Left lung (tissue), 10 donors: ENCODE measurements around the gene REEP3. TPM values are rescaled to one million over a fixed set of nuclear protein-coding genes. Genes with fewer than 3 reads are reported as not detected.
A peak's percentile ranks its signal among the peaks of the same experiment; 100 is the strongest.
"Not testable (repeated sequence)": the region's sequence is repeated elsewhere in the genome, so short reads cannot be mapped to it uniquely, and the experiment has no call there.

Experiments used
- ATAC-seq: fragments of 200-7000 bp; cut with Tn5 transposase; one replicate; pipeline ENCODE4 v1.9.1; 2020; ENCODE audit warnings: moderate library complexity
- DNase-seq, 4 donors: peaks; one replicate each; pipeline ENCODE4 v3.0.0-alpha.2; 2013 to 2020
- H3K27ac ChIP-seq, 2 donors: fragments of 200-600 bp; sonication (generic) in 1 of 2; one replicate each; pipeline versions ENCODE4 v1.5.0 to v1.8.0; 2020 to 2021
- H3K27me3 ChIP-seq, 2 donors: fragments of 200-600 bp; sonication (generic) in 1 of 2; one replicate each; pipeline versions ENCODE4 v1.5.0 to v1.8.0; 2020 to 2021
- H3K36me3 ChIP-seq, 2 donors: fragments of 200-600 bp; sonication (generic) in 1 of 2; one replicate each; pipeline versions ENCODE4 v1.5.0 to v1.8.0; 2020 to 2021
- H3K4me1 ChIP-seq, 2 donors: fragments of 200-600 bp; one replicate each; pipeline ENCODE4 v1.8.0; 2021
- H3K4me3 ChIP-seq, 2 donors: fragments of 200-600 bp; sonication (generic) in 1 of 2; one replicate each; pipeline versions ENCODE4 v1.5.0 to v1.8.0; 2020 to 2021; ENCODE audit warnings: mild to moderate bottlenecking in 1 of 2
- H3K9me3 ChIP-seq, 2 donors: fragments of 200-600 bp; sonication (generic) in 1 of 2; one replicate each; pipeline versions ENCODE4 v1.5.0 to v1.8.0; 2020 to 2021
- CTCF ChIP-seq, 2 donors: fragments of 200-600 bp; sonication (generic) in 1 of 2; IDR thresholded peaks; one replicate each; pipeline versions ENCODE4 v1.5.0 to v1.8.0; 2021; ENCODE audit warnings: antibody characterized with exemption in 2 of 2
- intact Hi-C, 2 donors: fragments of 100-400 bp; cut with DNase I; formaldehyde crosslinking; loops; one replicate each; pipeline versions ENCODE4 v1.11.2 to v1.14.2; 2022
- polyA plus RNA-seq, 6 donors: library from polyadenylated mRNA; unstranded; fragments of 120-200 nt; gene quantifications; one replicate each; pipeline ENCODE4 v1.2.1, GENCODE V29; 2013; ENCODE audit not compliant: insufficient read length in 6 of 6
- total RNA-seq, 2 donors: library from RNA; stranded (reverse); fragmentation: NEBNext Ultra II Directional; extraction: Animal tissue kit (Norgen Biotek cat#: 25700); gene quantifications; one replicate each; pipeline ENCODE4 v1.2.1, GENCODE V29; 2021
- donor health status: DM: no; HTN: yes; CAD: no.
- donor health status: DM: no; HTN: no; CAD: no.

REEP3 gene
- total and polyA plus RNA-seq, 8 donors = 29.3 to 57.8 (median 38.2) TPM

GRCh38 chr10:63645195-63645594 lies 124.0 kb downstream of the REEP3 start:
- Histone ChIP-seq H3K4me1 (no peaks in the 10 kb centered on the region), H3K36me3 (no peaks in the 10 kb centered on the region), H3K27ac (peak overlapping the region; percentile 14 to 28), H3K27me3 (no peaks in the 10 kb centered on the region), H3K9me3 (no peaks in the 10 kb centered on the region), H3K4me3 (no peak overlapping the region)
- TF ChIP-seq CTCF (IDR thresholded peaks at IDR 0.05) = no peak
- DNase-seq (no peak), ATAC-seq (no peak)
- intact Hi-C loops = loop anchor here in 1 of 2 donors (10.0 kb wide), 1 partner anchor 70 kb away; no protein-coding TSS in a partner anchor

- Histone ChIP-seq H3K9me3 (no peaks in the 10 kb centered on the region), H3K27ac (no peak overlapping the region), H3K4me3 (no peak overlapping the region), H3K4me1 (no peaks in the 10 kb centered on the region), H3K27me3 (no peaks in the 10 kb centered on the region), H3K36me3 (no peaks in the 10 kb centered on the region)
- no peak for TF ChIP-seq CTCF (IDR thresholded peaks at IDR 0.05)
- DNase-seq (no peak), ATAC-seq (no peak)
- intact Hi-C loops = loop anchor here in 1 of 2 donors (10.0 kb wide), 1 partner anchor 68 kb away; no protein-coding TSS in a partner anchor
These were observed 125.3 kb downstream of the REEP3 start for GRCh38 chr10:63646491-63646890.

- no peaks in the 10 kb centered on the region for H3K27me3 ChIP-seq
- no peak for ATAC-seq
- intact Hi-C loops = no loop called here
- no peaks in the 10 kb centered on the region for H3K4me1 ChIP-seq
- no peak overlapping the region for H3K4me3 ChIP-seq
- no peaks in the 10 kb centered on the region for H3K9me3 ChIP-seq
- no peaks in the 10 kb centered on the region for H3K36me3 ChIP-seq
- no peak for DNase-seq
- TF ChIP-seq CTCF (IDR thresholded peaks at IDR 0.05) = no peak
- no peak overlapping the region for H3K27ac ChIP-seq
These were observed 130.7 kb downstream of the REEP3 start for GRCh38 chr10:63651864-63652263.

- intact Hi-C loops = no loop called here
- no peak for ATAC-seq
- no peaks in the 10 kb centered on the region for H3K36me3 ChIP-seq
These were observed 132.5 kb downstream of the REEP3 start for GRCh38 chr10:63653747-63654146.

GRCh38 chr10:63657761-63658160 lies 136.6 kb downstream of the REEP3 start:
- no peak overlapping the region for H3K27ac ChIP-seq
- TF ChIP-seq CTCF (IDR thresholded peaks at IDR 0.05) = no peak
- H3K36me3 ChIP-seq = no peaks in the 10 kb centered on the region
- no peak for DNase-seq
- H3K4me1 ChIP-seq = no peaks in the 10 kb centered on the region
- ATAC-seq = no peak
- H3K27me3 ChIP-seq = no peaks in the 10 kb centered on the region
- no peak overlapping the region for H3K4me3 ChIP-seq
- no peaks in the 10 kb centered on the region for H3K9me3 ChIP-seq
- intact Hi-C loops = no loop called here

More at GRCh38 chr10:63653747-63654146, 132.5 kb downstream of the REEP3 start:
- no peak for TF ChIP-seq CTCF (IDR thresholded peaks at IDR 0.05)
- no peaks in the 10 kb centered on the region for H3K4me1 ChIP-seq
- H3K9me3 ChIP-seq = no peaks in the 10 kb centered on the region
- H3K27me3 ChIP-seq = no peaks in the 10 kb centered on the region
- no peak for DNase-seq
- H3K27ac ChIP-seq = no peak overlapping the region
- H3K4me3 ChIP-seq = no peak overlapping the region

GRCh38 chr10:63660941-63661340 lies 139.7 kb downstream of the REEP3 start:
- H3K27ac ChIP-seq, H3K27me3 ChIP-seq, intact Hi-C loops, H3K36me3 ChIP-seq, DNase-seq, H3K4me1 ChIP-seq, H3K9me3 ChIP-seq, H3K4me3 ChIP-seq, ATAC-seq: not testable (repeated sequence)
